ENCODE results near the gene SORCS1. TPM values are rescaled to one million over a fixed set of nuclear protein-coding genes. Genes with fewer than 3 reads are reported as not detected.

SORCS1 gene
- total RNA-seq, 6 experiments from 2014 or later: 0.09 to 0.14 (median 0.10) TPM; not detected in 3

DNA sequence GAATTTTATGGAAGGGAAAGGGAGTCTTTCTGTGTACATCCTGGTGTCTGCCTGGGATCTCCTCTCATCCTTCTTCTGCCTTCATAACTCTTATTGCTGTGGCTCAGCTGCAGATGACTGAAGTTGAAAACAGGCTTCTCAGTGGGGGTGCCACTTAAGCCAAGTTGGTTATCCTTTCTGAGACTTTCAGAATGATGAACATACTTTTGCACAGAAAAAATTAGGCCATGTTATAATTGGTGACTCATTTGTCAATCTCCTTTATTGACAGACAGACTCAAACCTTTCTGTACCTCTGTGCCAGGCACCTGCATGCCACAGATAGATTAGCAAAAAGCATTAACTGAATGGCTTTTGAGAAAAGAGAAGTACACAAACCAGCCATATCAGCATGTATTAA is 430.3 kb downstream of the SORCS1 start:
- H3K4me3 Mint-ChIP-seq: no peak overlapping the region

GRCh38 chr10:106728232-106728631 is 436.3 kb downstream of the SORCS1 start:
- H3K4me3 Mint-ChIP-seq: no peak overlapping the region
- TF ChIP-seq CTCF (IDR thresholded peaks at IDR 0.05): no peak
- H3K36me3 Mint-ChIP-seq (ENCODE audit: low read depth): no peaks in the 10 kb centered on the region
- H3K9me3 Mint-ChIP-seq: no peaks in the 10 kb centered on the region; the same call in 1 of the 2 replicates
- no peaks in the 10 kb centered on the region for H3K27me3 Mint-ChIP-seq (ENCODE audit: insufficient read depth)
- no peak overlapping the region for H3K27ac Mint-ChIP-seq
- no peak for DNase-seq
- H3K4me1 Mint-ChIP-seq (ENCODE audit: low read depth): no peaks in the 10 kb centered on the region

More for the DNA sequence above, 430.3 kb downstream of the SORCS1 start:
- Mint-ChIP-seq H3K36me3 (ENCODE audit: low read depth) (no peaks in the 10 kb centered on the region), H3K27me3 (ENCODE audit: insufficient read depth) (no peaks in the 10 kb centered on the region), H3K27ac (no peak overlapping the region), H3K9me3 (peaks cover 11% of the 10 kb centered on the region), H3K4me1 (ENCODE audit: low read depth) (no peaks in the 10 kb centered on the region)
- DNase-seq: no peak
- TF ChIP-seq CTCF (IDR thresholded peaks at IDR 0.05): no peak

- no peaks in the 10 kb centered on the region for H3K36me3 Mint-ChIP-seq (ENCODE audit: low read depth)
- H3K27me3 Mint-ChIP-seq (ENCODE audit: insufficient read depth): no peaks in the 10 kb centered on the region
- no peak for TF ChIP-seq CTCF (IDR thresholded peaks at IDR 0.05)
- no peaks in the 10 kb centered on the region for H3K4me1 Mint-ChIP-seq (ENCODE audit: low read depth)
- H3K27ac Mint-ChIP-seq: no peak overlapping the region
- H3K4me3 Mint-ChIP-seq: no peak overlapping the region; the same call in 1 of the 2 replicates
- H3K9me3 Mint-ChIP-seq: no peaks in the 10 kb centered on the region; the same call in 1 of the 2 replicates
- no peak for DNase-seq
These were observed 437.3 kb downstream of the SORCS1 start for GRCh38 chr10:106727170-106727569.

- no peak overlapping the region for H3K27ac Mint-ChIP-seq
- H3K27me3 Mint-ChIP-seq (ENCODE audit: insufficient read depth): no peaks in the 10 kb centered on the region; the same call in 1 of the 2 replicates
- DNase-seq: no peak
- no peak overlapping the region for H3K4me3 Mint-ChIP-seq
- TF ChIP-seq CTCF (IDR thresholded peaks at IDR 0.05): peak; percentile 49
- H3K36me3 Mint-ChIP-seq (ENCODE audit: low read depth): no peaks in the 10 kb centered on the region
- peaks cover 4% of the 10 kb centered on the region; the same call in 1 of the 2 replicates for H3K9me3 Mint-ChIP-seq
- no peaks in the 10 kb centered on the region for H3K4me1 Mint-ChIP-seq (ENCODE audit: low read depth)
These were observed 442.0 kb downstream of the SORCS1 start for GRCh38 chr10:106722524-106722923.

DNA sequence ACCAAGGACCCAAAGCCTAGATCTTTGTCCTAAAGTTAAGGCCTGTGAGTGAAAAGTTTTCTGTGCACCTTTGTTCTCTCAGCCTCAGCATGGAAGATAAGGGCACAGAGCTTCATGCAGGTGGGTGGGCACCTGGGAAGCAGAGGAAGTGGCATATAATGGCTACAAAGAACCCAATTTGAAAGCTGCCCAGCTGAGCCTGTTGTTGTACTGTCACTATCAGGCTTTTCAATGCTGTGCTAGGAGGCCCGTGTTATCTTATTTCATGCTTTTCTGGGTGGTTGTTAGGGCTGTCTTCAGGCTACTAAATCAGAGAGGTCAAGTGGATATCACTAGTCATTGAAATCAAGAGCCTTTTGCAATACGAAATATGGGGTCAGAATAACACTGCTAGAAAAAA is 443.8 kb downstream of the SORCS1 start:
- Mint-ChIP-seq H3K36me3 (ENCODE audit: low read depth) (no peaks in the 10 kb centered on the region), H3K27ac (no peak overlapping the region), H3K9me3 (peaks cover 4% of the 10 kb centered on the region; the same call in 1 of the 2 replicates), H3K4me3 (no peak overlapping the region), H3K27me3 (ENCODE audit: insufficient read depth) (no peaks in the 10 kb centered on the region; the same call in 1 of the 2 replicates), H3K4me1 (ENCODE audit: low read depth) (no peaks in the 10 kb centered on the region)
- DNase-seq: no peak
- TF ChIP-seq CTCF (IDR thresholded peaks at IDR 0.05): no peak

DNA sequence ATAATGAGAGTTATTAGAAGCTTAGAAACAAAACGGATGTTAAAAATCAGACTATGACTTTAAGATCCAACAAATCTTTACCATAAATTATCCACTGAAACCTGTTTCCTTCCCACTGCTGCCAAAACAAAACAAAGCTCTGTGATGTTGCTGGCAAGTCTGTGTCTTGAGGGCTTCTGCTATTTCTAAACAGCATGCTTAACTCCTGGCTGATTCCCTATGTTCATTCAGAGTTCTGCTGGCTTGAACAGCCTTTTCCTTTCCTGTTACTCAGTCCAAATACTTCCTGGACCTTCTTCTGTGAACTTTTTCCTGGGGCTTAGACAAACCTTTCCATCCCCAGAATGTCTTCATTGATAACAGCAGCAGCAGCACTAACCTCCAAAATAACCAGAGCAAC is 448.1 kb downstream of the SORCS1 start:
- Mint-ChIP-seq H3K36me3 (ENCODE audit: low read depth) (no peaks in the 10 kb centered on the region), H3K27ac (no peak overlapping the region), H3K27me3 (ENCODE audit: insufficient read depth) (no peaks in the 10 kb centered on the region; the same call in 1 of the 2 replicates), H3K4me1 (ENCODE audit: low read depth) (no peaks in the 10 kb centered on the region), H3K4me3 (no peak overlapping the region), H3K9me3 (peaks cover 4% of the 10 kb centered on the region; the same call in 1 of the 2 replicates)
- TF ChIP-seq CTCF (IDR thresholded peaks at IDR 0.05): no peak
- no peak for DNase-seq
